Kidney (tissue), 14 donors: Measurements from ENCODE around the gene GBE1. TPM values are rescaled to one million over a fixed set of nuclear protein-coding genes. Genes with fewer than 3 reads are reported as not detected.

Experiments
- DNase-seq, 5 donors: peaks; one replicate each; pipeline ENCODE4 v3.0.0-alpha.2; 2013 to 2020
- FAIRE-seq: peaks from 2 replicates; lab custom pipeline; 2012; peaks lifted over from hg19 to GRCh38; lab: Jason Lieb, UNC
- H3K27ac ChIP-seq, 2 donors: one replicate each; pipeline ENCODE4 v1.7.0; 2013; ENCODE audit warnings: low read depth in 2 of 2, low read length in 2 of 2, inconsistent platforms in 1 of 2
- H3K27me3 ChIP-seq: one replicate; pipeline ENCODE4 v1.7.1; 2013; ENCODE audit warnings: low read length, inconsistent platforms; ENCODE audit not compliant: control insufficient read depth, insufficient read depth
- H3K36me3 ChIP-seq, 3 donors: one replicate each; pipeline versions ENCODE4 v1.7.0 to v1.7.1; 2013; ENCODE audit warnings: low read length in 3 of 3, control low read depth in 1 of 3, inconsistent platforms in 1 of 3; ENCODE audit not compliant: insufficient read depth in 3 of 3, control insufficient read depth in 2 of 3
- H3K4me1 ChIP-seq, 3 donors: one replicate each; pipeline versions ENCODE4 v1.7.0 to v1.7.1; 2013; ENCODE audit warnings: low read length in 3 of 3, inconsistent platforms in 1 of 3, low read depth in 1 of 3; ENCODE audit not compliant: control insufficient read depth in 2 of 3, insufficient read depth in 2 of 3
- H3K4me3 ChIP-seq, 3 donors: one replicate each; pipeline versions ENCODE4 v1.7.0 to v1.8.1; 2013; ENCODE audit warnings: low read length in 3 of 3, control low read depth in 1 of 3, inconsistent platforms in 1 of 3
- H3K9ac ChIP-seq, 3 donors: one replicate each; pipeline versions ENCODE4 v1.7.0 to v1.7.1; 2013; ENCODE audit warnings: low read length in 3 of 3, control low read depth in 1 of 3, inconsistent platforms in 1 of 3
- H3K9me3 ChIP-seq, 3 donors: one replicate each; pipeline versions ENCODE4 v1.7.0 to v1.7.1; 2013; ENCODE audit warnings: low read length in 3 of 3, control low read depth in 1 of 3, inconsistent platforms in 1 of 3; ENCODE audit not compliant: control insufficient read depth in 2 of 3, insufficient read depth in 1 of 3
- CTCF ChIP-seq: IDR thresholded peaks from 3 replicates; pipeline ENCODE4 v1.5.1; 2012; ENCODE audit warnings: mild to moderate bottlenecking, moderate library complexity, borderline replicate concordance; ENCODE audit not compliant: insufficient read depth; ENCODE audit errors: extremely low read depth
- intact Hi-C: fragments of 100-400 bp; cut with DNase I; formaldehyde crosslinking; loops from one replicate; pipeline ENCODE4 v1.11.1; 2022
- polyA plus RNA-seq: library from polyadenylated mRNA; stranded (reverse); fragments of 350-450 nt; fragmentation: Illumina TruSeq; extraction: RNeasy Lipid Tissue Mini Kit (QIAGEN cat#74804); gene quantifications from one replicate; pipeline ENCODE4 v1.2.3, GENCODE V29; 2014; ENCODE audit warnings: low read depth, low replicate concordance; ENCODE audit not compliant: insufficient read depth
- total RNA-seq: library from RNA; stranded (reverse); fragmentation: NEBNext Ultra II Directional; extraction: Animal tissue kit (Norgen Biotek cat#: 25700); gene quantifications from one replicate; pipeline ENCODE4 v1.2.1, GENCODE V29; 2021
- donor health status: control.
- donor health status: control.
- donor health status: control.
- donor health status: control.
- donor health status: control.
- donor health status: DM: yes; HTN: yes; CAD: no.
- donor health status: Normal renal cell carcinoma (clear cell type).

Gene GBE1
- total and polyA plus RNA-seq, 2 donors from 2014 or later: 29.3 to 36.2 TPM

- peaks cover 0 to 7% (median 6%) of the 10 kb centered on the region in 3 donors for H3K4me1 ChIP-seq
- FAIRE-seq: peak; percentile 11
- TF ChIP-seq CTCF: no peak
- DNase-seq: no peak
- H3K9ac ChIP-seq: no peak overlapping the region
- no peaks in the 10 kb centered on the region for H3K9me3 ChIP-seq
- no peaks in the 10 kb centered on the region for H3K36me3 ChIP-seq
- H3K27me3 ChIP-seq: no peaks in the 10 kb centered on the region
- H3K4me3 ChIP-seq: no peak overlapping the region
- H3K27ac ChIP-seq: peak overlapping the region in 1 of 2 donors; percentile 82
- intact Hi-C loops: no loop called here
Measured at GRCh38 chr3:81744366-81744765, 17.1 kb downstream of the GBE1 start.

GRCh38 chr3:81743096-81744025 is 18.1 kb downstream of the GBE1 start:
- H3K27ac ChIP-seq: peak overlapping the region; percentile 54 to 82
- intact Hi-C loops: no loop called here
- H3K9ac ChIP-seq: no peak overlapping the region
- TF ChIP-seq CTCF: no peak
- H3K4me1 ChIP-seq: peaks cover 0 to 7% (median 6%) of the 10 kb centered on the region in 3 donors
- FAIRE-seq (peak; percentile 91), DNase-seq (peak in 1 of 5 donors; percentile 44)
- H3K27me3 ChIP-seq: no peaks in the 10 kb centered on the region
- no peak overlapping the region for H3K4me3 ChIP-seq
- no peaks in the 10 kb centered on the region for H3K9me3 ChIP-seq
- H3K36me3 ChIP-seq: no peaks in the 10 kb centered on the region

GRCh38 chr3:81742581-81742980 is 18.9 kb downstream of the GBE1 start:
- Histone ChIP-seq H3K27ac (peak overlapping the region in 1 of 2 donors; percentile 49), H3K9ac (no peak overlapping the region), H3K4me3 (no peak overlapping the region), H3K36me3 (no peaks in the 10 kb centered on the region), H3K27me3 (no peaks in the 10 kb centered on the region), H3K9me3 (no peaks in the 10 kb centered on the region), H3K4me1 (peaks cover 0 to 7% (median 6%) of the 10 kb centered on the region in 3 donors)
- DNase-seq: no peak
- intact Hi-C loops: no loop called here
- FAIRE-seq: no peak
- TF ChIP-seq CTCF: no peak
